Frontal cortex (tissue), 4 donors: ENCODE measurements around the gene SHANK3. TPM values are rescaled to one million over a fixed set of nuclear protein-coding genes. Genes with fewer than 3 reads are reported as not detected.

Experiments used
- DNase-seq, 2 donors: peaks; one replicate each; pipeline ENCODE4 v3.0.0; 2012; ENCODE audit warnings: low spot score in 2 of 2
- FAIRE-seq: peaks from 2 replicates; lab custom pipeline; 2012; peaks lifted over from hg19 to GRCh38; lab: Jason Lieb, UNC
- small RNA-seq: library from RNA; depleted of rRNA; stranded (forward); fragments of <200 nt; gene quantifications from one replicate; pipeline ENCODE3, GENCODE V24; 2014
- total RNA-seq: library from RNA; depleted of rRNA; stranded (reverse); fragments of >200 nt; gene quantifications from one replicate; pipeline ENCODE4 v1.2.3, GENCODE V29; 2014
- donor health status: control.
- donor health status: control.
- donor health status: control.

SHANK3 gene
- total RNA-seq, 1 donor from 2014 or later: 4.1 TPM

DNA sequence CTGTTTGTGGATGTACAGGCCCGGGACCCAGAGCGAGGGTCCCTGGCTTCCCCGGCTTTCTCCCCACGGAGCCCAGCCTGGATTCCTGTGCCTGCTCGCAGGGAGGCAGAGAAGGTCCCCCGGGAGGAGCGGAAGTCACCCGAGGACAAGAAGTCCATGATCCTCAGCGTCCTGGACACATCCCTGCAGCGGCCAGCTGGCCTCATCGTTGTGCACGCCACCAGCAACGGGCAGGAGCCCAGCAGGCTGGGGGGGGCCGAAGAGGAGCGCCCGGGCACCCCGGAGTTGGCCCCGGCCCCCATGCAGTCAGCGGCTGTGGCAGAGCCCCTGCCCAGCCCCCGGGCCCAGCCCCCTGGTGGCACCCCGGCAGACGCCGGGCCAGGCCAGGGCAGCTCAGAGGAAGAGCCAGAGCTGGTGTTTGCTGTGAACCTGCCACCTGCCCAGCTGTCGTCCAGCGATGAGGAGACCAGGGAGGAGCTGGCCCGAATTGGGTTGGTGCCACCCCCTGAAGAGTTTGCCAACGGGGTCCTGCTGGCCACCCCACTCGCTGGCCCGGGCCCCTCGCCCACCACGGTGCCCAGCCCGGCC is 48.7 kb downstream of the SHANK3 start:
- no peak for FAIRE-seq
- DNase-seq: no peak

GRCh38 chr22:50722048-50722701 is 49.6 kb downstream of the SHANK3 start:
- FAIRE-seq (no peak), DNase-seq (no peak)

Small RNA genes within 50 kb of the gene (small RNA-seq; reads per million reads assigned to genes)
- not detected for gene RF00019
- gene RNU6-409P: not detected

Other genes starting within 250 kb of the SHANK3 start
- 89.3 TPM for gene SBF1, start 197.8 kb upstream of the SHANK3 start, total RNA-seq
- not detected for gene ADM2, start 191.3 kb upstream of the SHANK3 start, total RNA-seq
- gene MIOX, start 186.0 kb upstream of the SHANK3 start, total RNA-seq: not detected
- 11.8 TPM for gene LMF2, start 165.1 kb upstream of the SHANK3 start, total RNA-seq
- gene NCAPH2, start 164.6 kb upstream of the SHANK3 start, total RNA-seq: 42.4 TPM
- gene SCO2, start 147.2 kb upstream of the SHANK3 start, total RNA-seq: 0.82 TPM
- gene TYMP, start 142.8 kb upstream of the SHANK3 start, total RNA-seq: 1.6 TPM
- not detected for gene KLHDC7B, start 126.9 kb upstream of the SHANK3 start, total RNA-seq
- not detected for gene SYCE3, start 109.9 kb upstream of the SHANK3 start, total RNA-seq
- gene CPT1B, start 94.4 kb upstream of the SHANK3 start, total RNA-seq: 5.7 TPM
- gene CHKB, start 90.0 kb upstream of the SHANK3 start, total RNA-seq: 28.1 TPM
- 60.3 TPM for gene MAPK8IP2, start 72.0 kb upstream of the SHANK3 start, total RNA-seq
- gene ARSA, start 44.7 kb upstream of the SHANK3 start, total RNA-seq: 4.5 TPM
- gene ACR, start 65.4 kb downstream of the SHANK3 start, total RNA-seq: not detected
- 14.7 TPM for gene RABL2B, start 110.8 kb downstream of the SHANK3 start, total RNA-seq